ENCODE results near the gene DIP2C.

Gene DIP2C

DNA sequence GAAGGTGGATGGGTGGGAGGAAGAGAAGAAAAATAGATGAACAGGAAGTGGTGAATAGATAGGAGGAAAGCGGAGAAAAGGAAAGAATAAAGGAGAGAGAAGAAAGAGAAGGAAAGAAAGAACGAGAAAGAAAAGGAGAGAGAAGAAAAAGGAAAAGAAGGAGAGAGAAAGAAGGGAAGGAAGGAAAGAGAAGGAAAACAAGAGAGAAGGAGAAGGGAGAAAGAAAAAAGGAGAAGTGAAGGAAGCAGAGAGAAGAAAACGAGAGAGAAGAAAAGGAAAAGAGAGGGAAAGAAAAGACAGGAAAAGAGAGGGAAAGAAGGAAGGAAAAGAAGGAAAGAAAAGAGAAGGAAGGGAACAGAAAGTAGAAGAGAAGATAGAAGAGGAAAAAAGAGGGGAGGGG is 211.8 kb downstream of the DIP2C start:
- intact Hi-C loops (cut with DNase I; ENCODE audit: low total_unique reads) = no loop called here
- H3K4me1 ChIP-seq = peaks cover 0 to 4% (median 0%) of the 10 kb centered on the region in 4 donors
- H3K27ac ChIP-seq = no peak overlapping the region
- no peaks in the 10 kb centered on the region for H3K27me3 ChIP-seq
- no peak overlapping the region for H3K4me3 ChIP-seq
- no peaks in the 10 kb centered on the region for H3K9me3 ChIP-seq
- H3K36me3 ChIP-seq = peaks cover 0 to 27% (median 4%) of the 10 kb centered on the region in 3 donors
- no peak for DNase-seq
- TF ChIP-seq, protein P1, sequence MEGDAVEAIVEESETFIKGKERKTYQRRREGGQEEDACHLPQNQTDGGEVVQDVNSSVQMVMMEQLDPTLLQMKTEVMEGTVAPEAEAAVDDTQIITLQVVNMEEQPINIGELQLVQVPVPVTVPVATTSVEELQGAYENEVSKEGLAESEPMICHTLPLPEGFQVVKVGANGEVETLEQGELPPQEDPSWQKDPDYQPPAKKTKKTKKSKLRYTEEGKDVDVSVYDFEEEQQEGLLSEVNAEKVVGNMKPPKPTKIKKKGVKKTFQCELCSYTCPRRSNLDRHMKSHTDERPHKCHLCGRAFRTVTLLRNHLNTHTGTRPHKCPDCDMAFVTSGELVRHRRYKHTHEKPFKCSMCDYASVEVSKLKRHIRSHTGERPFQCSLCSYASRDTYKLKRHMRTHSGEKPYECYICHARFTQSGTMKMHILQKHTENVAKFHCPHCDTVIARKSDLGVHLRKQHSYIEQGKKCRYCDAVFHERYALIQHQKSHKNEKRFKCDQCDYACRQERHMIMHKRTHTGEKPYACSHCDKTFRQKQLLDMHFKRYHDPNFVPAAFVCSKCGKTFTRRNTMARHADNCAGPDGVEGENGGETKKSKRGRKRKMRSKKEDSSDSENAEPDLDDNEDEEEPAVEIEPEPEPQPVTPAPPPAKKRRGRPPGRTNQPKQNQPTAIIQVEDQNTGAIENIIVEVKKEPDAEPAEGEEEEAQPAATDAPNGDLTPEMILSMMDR (IDR thresholded peaks at IDR 0.05) = no peak

DNA sequence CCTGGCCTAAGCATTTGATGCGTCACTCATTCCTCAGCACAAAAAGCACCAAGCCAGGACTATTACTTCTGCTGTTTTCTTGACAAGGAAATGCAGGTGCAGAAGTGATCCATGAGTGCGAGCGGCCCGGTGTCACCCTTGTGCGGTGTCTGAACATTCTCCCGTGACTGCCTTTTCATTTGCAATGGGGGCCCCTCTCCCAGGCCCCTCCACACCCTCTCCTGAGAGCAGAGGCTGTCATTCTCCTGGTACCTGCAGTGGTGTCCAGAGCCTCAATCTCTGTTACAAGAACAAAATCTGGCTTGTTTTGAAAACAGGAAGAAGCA is 213.1 kb downstream of the DIP2C start:
- Histone ChIP-seq H3K27me3 (no peaks in the 10 kb centered on the region), H3K27ac (no peak overlapping the region), H3K9me3 (no peaks in the 10 kb centered on the region), H3K4me1 (peaks cover 0 to 4% (median 0%) of the 10 kb centered on the region in 4 donors), H3K4me3 (no peak overlapping the region), H3K36me3 (peaks cover under 1 to 28% (median 10%) of the 10 kb centered on the region in 3 donors)
- intact Hi-C loops (cut with DNase I; ENCODE audit: low total_unique reads) = no loop called here
- TF ChIP-seq, protein P1 (IDR thresholded peaks at IDR 0.05) = no peak
- DNase-seq = no peak

DNA sequence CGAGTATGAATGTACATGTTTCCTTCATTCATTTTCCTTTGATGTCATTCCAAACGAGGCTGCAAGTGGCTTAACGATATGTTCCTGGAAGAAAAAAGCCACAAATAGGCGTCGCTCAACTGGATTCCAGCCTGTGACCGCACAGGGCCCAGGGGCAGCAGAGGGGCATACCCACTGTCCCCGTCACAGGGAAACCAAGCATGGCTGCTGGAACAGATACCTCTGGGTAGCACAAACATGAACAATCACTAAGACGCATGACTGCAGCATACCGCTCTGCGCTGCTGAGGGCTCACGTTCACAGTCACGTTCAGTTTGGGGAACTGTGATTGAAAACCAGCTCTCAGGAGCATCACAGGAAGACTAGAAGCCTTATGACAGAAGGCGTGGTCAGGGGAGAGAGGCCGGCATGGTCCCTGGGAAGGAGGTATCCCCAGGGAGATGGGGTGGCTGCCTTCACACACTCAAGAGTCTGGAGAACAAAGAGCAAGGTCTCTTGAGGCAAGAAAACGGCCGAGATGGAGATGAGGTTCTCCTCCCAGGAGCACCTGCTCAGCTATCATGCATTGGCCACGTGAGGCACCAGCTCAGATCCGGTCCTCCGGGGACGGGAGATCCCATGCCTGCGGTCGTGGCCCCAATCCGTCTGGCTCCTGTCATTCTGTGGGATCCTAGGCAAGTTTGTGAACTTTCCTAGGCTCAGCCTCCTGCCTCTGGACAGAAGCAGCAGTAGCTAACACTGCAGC is 213.6 kb downstream of the DIP2C start:
- intact Hi-C loops (cut with DNase I; ENCODE audit: low total_unique reads) = no loop called here

DNA sequence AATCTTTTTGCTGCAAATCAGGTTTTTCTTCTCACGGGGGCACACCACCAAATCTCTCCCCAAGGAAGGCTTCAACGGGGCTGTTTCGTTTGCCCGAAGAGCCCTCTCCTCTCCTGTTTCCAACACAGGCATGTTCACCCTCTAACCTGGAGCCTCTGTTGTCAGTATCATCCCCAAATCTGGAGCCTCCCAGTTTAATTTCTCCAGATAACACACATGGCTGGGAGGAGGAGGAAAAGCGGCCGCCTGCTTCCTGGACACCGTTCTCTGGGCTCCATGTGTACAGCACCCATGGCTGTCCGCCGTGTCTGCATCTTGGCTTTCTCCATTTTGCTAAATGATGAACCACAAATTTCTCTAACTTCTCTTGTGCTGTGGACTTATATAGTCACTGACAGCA is 214.5 kb downstream of the DIP2C start:
- Histone ChIP-seq H3K4me3 (no peak overlapping the region), H3K9me3 (no peaks in the 10 kb centered on the region), H3K27ac (no peak overlapping the region), H3K4me1 (no peaks in the 10 kb centered on the region), H3K36me3 (peaks cover 12 to 34% (median 25%) of the 10 kb centered on the region in 3 donors), H3K27me3 (no peaks in the 10 kb centered on the region)
- TF ChIP-seq, protein P1 (IDR thresholded peaks at IDR 0.05) = no peak
- intact Hi-C loops (cut with DNase I; ENCODE audit: low total_unique reads) = no loop called here
- no peak for DNase-seq

More for the DNA sequence above, 213.6 kb downstream of the DIP2C start:
- Histone ChIP-seq H3K4me3 (no peak overlapping the region), H3K4me1 (no peaks in the 10 kb centered on the region), H3K27me3 (no peaks in the 10 kb centered on the region), H3K9me3 (no peaks in the 10 kb centered on the region), H3K27ac (no peak overlapping the region), H3K36me3 (peaks cover 6 to 32% (median 16%) of the 10 kb centered on the region in 3 donors)
- TF ChIP-seq, protein P1 (IDR thresholded peaks at IDR 0.05) = no peak
- no peak for DNase-seq

DNA sequence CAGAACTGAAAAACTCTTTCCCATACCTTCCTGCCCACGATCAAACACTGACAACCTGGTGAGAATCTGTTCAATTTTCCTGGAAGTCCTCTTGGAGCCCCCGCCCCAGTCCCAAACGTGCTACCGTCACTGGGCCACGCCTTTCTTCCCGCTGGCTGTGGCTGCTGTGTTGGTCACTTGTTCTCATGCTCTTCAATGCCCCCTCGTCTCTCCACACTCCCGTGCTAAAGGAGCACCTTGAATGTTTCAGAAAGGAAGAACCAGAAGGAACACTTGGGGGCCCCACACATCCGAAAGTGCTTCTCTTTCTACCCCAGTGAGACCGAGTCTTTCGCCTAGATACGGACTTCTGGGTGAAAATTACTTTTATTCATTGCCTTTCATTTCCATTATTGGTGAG is 215.1 kb downstream of the DIP2C start:
- no peak for DNase-seq
- no peak overlapping the region for H3K27ac ChIP-seq
- no peak overlapping the region for H3K4me3 ChIP-seq
- H3K27me3 ChIP-seq = no peaks in the 10 kb centered on the region
- no peaks in the 10 kb centered on the region for H3K9me3 ChIP-seq
- H3K4me1 ChIP-seq = no peaks in the 10 kb centered on the region
- TF ChIP-seq, protein P1 (IDR thresholded peaks at IDR 0.05) = no peak
- H3K36me3 ChIP-seq = peaks cover 12 to 40% (median 29%) of the 10 kb centered on the region in 3 donors
- intact Hi-C loops (cut with DNase I; ENCODE audit: low total_unique reads) = no loop called here
